OCI-M2 (cell line): ENCODE results near the gene YBX2.

ENCODE experiments used
- DNase-seq: peaks from one replicate; lab custom pipeline; 2025; ENCODE audit not compliant: unreplicated experiment; lab: John Stamatoyannopoulos, UW

Gene YBX2

DNA sequence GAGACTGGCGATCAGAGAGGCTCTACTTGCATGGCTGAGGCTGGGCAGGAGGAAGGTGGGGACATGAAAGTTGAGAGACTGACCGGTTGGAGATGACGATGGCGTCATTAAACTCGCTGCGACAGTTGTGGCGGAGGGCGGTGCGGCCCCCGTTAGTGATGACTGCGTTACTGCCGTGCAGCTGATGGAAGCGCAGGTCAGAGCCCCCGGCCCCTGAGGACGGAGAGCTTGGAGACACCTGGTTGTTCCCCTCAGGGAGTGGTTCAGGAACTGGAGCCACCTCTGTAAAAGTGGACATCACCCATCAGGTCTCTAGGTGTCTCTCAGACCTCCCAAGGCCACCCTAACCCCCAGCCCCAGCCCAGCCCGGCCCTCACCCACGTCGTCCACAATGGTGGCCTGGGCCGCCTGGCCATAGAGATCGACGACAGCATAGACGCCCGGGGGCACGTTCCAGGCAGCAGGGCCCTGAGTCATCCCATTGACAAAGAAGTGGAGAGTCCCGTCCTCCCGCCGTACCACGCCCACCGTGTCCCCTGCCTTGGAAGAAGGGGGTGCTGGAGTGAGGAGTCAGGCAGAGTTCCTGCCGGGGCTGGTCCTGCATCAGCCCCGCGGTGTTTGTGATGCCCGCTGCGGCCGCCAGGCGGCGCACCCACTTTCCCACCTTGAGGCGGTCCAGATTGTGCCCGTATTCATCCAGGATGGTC is 29.4 kb upstream of the YBX2 start:
- no peak for DNase-seq

DNA sequence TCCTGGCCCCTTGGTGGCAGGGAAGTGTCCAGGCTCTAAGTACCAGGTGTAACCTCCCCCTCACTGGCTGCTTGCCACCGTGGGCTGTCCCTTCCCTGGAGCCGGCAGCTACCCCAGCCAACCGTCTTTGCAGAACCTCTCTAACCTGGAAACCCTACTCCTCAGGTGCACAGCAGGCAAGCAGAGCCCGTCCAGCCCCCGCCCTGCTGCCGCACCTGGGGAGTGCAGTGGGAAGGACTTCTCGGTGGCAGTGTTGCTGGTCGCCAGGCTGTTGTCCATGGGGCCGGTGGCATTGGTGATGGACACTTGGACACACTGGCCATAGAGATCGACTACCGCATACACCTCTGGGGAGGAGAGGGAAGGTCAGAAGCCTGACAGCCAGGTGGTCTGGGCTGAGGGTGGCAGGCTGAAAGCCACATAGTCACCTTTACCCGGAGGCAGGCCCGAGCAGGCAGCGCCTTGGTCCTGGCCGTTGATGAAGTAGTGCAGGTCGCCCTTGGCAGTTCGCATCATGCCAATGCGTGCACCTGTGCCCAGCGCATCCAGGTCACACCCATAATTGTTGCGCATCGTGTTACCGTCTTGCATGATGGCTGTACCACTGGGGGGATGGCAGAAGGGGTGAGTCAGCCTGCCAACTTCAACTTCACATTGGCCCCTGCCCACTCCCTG is 28.2 kb upstream of the YBX2 start:
- no peak for DNase-seq

DNA sequence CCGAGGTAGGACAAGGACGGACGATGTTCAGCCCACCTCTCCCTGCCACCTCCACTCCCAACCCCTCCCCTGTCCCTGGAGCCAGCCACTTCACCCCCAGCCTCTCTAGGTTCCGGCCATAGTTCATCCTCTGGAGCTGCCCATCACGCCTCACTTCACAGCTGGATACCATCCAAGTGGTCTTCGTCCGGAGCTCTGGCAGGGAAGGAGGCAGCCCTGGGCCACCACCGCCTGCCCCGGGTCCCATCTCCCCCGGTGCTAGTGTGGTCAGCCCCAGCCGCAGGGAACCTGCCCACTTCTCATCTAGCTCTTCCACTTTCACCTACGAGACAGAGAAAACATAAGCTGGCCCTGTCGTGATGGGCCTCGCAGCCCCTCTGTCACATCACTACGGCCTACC is 27.0 kb upstream of the YBX2 start:
- no peak for DNase-seq

DNA sequence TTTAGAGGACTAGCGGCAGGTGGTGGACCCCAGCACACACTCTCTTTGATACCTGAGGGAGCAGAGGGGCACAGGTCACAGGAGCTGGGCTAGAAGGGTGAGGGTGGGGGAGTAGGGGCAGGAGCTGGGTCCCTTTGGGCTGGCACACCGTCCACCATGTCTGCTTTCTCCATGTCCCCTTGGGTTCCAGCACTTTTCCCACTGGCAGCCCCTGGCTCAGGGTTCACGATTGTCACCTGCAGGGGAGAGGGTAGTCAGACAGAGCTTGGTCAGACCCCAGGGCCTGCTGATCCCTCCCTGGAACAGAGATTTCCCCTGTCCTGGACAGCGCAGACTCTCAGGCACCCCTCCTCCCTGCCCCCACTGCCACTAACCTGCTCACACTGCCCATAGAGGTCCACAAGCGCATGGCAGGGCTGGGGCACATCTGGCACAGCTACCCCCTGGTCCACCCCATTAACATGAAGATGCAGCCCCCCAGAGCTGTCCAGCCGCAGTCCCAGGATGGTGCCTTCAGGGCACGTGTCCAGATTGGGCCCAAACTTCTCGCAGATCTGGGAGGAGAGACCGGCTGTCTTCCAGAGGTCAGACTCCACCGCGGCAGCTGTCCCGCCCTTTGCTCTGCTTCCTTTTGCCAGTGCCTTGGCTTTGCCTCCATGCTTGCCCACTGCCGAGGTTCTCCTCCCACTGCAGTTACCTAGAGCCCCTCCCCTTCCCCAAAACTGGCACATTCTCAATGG is 23.9 kb upstream of the YBX2 start:
- DNase-seq, result no peak

DNA sequence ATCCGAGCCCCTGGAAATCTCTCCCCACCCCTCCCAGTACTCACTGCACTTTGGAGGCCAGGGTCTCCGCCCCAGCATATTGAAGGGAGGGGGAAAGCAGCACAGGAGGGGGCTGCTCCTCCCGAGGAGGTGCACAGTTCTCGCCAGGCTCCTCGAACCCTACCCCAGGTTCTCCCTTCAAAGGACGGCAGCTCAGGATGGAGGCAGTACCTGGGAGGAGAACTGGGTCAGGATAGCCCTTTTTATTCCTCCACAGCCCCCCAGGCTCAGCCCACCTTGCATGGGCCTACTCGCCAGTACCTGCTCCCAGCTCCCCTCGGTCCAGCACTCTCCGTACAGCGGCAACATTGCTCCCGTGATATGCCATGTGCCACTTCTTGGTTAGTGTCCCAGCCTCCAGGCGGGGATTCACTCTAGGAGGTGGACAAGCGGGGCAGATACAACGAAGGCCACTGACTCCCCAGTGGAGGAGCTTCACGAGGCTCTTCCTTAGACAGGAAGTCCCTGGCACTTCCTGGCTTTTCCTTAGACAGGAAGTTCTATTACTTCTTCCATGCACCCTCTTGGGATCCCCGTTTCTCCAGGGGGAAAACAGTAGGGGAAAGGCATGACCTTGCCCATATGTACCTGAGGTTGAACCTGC is 22.8 kb upstream of the YBX2 start:
- no peak for DNase-seq

DNA sequence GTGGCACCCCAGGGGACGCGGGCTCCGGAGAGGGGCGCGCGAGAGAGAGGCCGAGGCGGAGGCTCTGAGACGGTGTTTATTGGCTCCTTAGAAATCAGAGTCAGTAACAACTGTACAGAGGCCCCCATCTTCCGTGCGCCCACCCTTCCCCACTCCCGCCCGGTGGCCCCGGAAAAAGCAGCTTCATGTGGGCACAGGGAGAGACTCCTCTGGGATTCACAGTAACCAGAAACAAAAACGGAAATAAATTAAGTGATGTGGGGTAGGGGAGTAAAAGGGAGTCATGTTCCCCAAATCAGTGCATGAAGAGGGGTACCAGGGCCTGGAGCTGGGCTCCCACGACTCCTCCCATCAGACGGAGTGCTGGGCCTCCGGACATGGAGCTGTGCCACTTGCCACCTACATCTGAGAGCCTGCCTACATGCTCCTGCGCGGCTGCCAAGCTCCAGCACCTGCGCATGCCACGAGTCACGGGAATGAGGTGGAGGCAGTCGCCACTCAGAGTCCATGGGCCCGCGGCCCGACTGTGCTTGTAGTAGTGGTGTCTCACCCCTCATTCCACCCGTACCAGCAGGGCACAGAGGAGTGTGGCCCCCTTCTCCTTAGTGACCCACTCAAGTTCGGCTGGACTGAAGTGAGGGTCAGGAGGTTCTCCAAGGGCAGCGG is 21.3 kb upstream of the YBX2 start:
- no peak for DNase-seq

DNA sequence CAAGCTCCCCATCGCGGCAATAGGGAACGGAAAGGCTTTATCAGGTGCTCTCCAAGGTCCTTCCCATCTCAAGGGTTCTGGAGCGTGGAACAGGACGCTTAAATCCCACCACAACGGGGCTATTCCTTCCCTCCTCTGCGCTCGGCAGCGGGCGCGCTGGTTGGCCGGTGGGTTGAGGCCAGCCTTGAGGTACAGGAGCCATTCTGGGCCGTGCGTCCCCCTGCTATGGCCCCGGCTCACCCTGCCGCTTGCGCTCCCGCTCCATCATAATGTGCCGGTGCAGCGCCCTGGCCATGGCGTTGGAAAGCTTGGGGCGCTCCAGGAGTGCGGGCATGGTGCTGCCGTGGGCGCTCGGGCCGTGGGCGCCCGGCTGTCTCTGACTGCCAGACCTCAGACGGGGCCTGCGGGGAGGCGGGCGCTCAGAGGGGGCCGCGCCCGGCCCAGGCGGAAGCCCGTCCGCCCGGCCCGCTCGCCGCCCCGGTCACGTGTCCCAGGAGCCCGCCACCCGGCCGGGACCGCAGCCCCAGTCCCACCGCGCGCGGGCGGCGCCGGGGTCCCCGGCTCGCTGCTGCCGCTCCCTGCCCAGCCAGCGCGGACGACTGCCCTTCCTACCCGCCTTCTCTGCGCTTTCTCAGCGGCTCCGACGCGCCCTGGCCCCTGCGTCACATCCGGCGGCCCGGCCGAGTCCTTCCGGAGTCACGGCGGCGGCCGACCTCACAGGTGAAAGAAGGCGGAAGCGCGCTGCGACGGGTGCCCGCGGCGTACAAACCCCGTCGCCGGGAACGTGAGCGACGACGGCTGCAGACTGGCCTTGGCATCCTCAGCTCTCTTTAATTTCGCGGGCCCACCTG is 20.5 kb upstream of the YBX2 start, which contains the start of gene GPS2:
Gene GPS2, minus strand, starts transcription at position 642 of the 851 bp plus-strand sequence. Its CDS starts 308 bp downstream, at position 334.
- no peak for DNase-seq

DNA sequence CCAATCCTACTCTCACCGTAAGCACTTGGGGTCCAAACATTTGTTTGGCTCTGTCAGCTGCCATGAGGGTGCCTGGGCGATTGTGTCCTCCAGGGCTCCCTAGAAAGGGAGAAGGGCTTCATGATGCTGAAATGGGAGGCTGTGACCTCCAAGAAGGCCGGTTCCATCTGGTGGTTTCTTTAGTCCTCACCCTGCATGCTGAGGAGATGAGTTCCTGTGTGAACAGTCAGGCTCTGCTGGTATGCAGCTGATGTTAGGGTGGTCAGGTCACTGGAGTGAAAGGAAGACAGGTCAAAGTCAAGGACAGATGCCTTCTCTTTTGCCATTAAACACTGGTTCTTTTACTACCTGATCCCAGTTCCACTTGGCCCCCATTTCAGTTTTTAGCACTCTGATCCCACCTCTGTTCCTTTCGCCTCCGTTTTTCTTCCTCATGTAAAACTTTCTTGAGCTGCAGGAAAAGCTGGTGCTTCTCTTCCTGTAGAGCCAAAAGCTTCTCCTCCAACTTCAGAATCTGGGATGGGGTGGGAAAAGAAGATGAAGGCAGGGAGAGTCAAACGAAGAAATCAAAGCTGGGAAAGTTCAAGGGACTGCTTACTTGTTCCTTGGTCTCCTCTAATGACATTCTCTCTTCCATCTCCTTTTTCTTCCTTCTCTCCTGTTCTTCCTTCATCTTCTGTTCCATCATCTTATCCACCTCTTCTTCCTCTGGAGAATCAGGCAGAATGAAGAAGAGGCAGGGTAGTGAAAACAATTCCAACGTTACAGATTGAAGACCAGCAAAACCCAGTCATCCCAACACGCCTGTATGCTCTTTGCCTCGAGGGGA is 19.7 kb upstream of the YBX2 start:
- no peak for DNase-seq

DNA sequence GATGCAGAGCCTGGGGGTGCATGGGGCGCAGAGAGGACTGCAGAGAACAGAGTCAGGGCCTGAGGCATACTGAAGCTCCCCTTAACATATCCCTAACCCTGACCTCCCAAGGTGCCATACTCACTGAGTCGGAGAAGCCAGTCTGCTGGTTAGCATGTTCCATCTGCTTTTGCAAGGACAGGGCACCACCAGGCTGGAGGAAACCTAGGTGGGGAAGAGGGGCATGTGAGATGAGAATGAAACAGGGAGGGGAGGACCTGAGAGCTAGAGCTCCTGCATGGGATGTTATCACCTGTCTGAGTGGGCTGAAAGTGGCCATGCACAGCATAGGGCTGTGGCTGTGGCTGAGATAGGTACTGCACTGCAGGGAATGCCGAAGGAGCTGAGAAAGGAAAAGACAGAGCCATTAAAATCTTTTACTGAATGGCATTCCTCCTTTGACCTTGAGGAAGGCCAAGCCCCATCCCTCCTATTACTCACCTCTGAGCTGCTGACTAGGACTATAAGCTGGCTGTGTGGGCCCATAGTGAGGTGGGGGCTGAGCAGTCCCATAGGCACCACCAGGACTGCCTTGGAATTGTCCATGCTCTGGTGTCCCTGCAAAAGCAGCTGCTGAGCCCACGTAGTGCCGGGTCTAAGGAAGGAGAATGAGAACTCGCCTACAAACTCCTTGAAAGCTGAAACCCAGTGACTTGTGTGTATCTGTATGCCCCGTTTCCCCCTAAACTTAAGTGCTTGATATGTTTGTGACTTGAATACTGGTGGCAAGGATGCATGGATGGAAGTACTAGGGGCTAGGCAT is 18.9 kb upstream of the YBX2 start:
- no peak for DNase-seq

DNA sequence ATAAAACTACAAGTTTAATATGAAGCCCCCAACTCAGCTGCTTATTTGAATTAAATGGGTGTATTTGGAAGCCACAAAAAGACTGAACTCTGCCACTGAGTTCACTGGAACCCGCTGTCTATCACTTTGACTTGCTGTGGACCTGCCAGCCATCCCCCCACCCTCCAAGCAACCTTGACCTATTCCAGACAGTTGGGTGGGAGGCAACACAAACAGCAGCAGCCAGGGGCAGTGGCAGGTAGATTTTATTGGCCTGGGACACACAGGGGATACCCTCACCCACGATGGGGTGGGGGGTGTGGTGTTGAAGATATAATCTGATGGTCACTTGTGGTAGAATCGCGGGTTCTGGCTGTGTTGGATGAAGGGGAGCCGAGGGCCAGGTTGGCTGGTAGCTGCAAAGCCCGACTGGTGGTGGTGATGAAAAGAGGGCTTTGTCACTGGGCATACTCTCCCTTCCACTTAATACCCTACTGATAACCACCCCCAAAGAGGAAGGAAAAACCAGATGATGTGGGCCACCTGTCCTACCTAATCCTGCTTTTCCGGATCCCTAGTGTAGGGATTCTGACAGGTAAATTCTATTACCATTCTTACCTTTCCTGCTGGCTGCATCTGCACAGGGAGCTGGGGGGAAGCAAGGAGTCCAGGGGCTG is 18.1 kb upstream of the YBX2 start:
- DNase-seq, result no peak

DNA sequence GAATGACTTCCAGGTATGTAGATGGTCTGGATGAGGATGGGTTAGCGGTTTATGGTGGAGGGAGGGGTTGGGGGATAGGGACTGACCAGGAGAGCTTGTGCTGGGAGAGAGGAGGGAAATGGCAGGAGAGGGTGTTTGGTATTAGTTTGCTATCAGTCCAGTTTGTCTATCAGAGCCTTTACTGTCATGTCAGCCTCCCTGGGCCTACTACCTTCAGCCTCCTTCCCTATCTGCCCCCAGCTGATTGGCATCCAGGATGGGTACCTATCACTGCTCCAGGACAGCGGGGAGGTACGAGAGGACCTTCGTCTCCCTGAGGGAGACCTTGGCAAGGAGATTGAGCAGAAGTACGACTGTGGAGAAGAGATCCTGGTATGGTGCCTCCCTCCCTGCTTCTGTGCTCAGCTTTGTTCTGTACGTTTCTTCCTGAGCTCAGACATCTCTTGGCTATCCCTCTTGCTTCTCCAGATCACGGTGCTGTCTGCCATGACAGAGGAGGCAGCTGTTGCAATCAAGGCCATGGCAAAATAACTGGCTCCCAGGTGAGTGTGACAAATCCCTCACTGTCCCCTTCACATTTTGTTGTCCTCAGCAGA is 16.8 kb upstream of the YBX2 start:
- DNase-seq, result no peak

DNA sequence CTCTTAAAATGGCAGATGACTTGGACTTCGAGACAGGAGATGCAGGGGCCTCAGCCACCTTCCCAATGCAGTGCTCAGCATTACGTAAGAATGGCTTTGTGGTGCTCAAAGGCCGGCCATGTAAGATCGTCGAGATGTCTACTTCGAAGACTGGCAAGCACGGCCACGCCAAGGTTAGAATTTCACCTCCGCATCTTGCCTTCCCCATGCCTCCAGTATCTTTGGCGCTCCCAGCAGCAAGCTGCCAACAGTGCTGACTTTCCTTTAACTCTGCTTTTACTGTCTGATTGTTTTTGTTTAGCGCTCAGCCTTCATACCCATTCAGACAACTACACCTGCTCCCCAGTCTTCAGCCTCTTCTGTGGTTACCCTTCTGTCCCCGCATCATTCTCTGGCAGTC is 15.2 kb upstream of the YBX2 start:
- no peak for DNase-seq

DNA sequence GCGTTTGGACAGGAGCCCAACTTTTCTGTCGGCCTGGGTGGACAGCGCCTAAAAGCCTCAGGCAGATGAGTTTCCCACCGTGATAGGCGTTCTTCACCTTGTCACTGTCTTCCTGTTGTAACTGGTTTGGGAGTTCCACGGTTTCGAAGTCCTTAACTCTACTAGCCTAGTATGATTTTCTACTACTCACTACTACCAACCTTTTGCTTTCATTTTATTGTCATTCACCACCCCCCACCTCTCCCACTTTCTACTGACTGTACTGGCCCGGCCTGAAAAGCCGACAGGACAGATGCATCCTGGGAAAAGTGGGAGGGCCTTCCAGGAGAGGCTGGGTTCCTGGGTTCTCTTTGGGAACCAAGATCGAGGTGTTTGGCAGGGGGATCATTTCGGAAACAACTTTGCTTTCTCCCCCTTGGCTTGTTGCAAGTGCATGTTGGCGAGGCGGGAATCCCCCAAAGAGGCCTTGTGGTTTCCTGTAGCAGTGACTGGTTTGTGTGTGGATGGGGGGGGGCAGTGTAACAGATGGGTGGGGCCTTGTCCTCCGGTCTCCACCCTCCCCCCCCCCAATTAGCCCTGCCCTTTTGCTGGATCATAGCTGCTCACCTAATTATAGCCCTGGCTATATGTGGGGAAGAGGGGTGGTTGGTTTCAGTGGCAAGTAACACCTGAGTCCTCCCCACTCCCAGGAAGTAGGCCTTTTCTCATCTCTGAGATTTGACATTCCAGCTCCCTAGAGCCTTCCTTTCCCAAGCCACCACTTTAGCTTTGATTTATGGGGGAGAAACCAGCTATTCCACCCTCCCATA is 14.4 kb upstream of the YBX2 start:
- DNase-seq, result no peak

DNA sequence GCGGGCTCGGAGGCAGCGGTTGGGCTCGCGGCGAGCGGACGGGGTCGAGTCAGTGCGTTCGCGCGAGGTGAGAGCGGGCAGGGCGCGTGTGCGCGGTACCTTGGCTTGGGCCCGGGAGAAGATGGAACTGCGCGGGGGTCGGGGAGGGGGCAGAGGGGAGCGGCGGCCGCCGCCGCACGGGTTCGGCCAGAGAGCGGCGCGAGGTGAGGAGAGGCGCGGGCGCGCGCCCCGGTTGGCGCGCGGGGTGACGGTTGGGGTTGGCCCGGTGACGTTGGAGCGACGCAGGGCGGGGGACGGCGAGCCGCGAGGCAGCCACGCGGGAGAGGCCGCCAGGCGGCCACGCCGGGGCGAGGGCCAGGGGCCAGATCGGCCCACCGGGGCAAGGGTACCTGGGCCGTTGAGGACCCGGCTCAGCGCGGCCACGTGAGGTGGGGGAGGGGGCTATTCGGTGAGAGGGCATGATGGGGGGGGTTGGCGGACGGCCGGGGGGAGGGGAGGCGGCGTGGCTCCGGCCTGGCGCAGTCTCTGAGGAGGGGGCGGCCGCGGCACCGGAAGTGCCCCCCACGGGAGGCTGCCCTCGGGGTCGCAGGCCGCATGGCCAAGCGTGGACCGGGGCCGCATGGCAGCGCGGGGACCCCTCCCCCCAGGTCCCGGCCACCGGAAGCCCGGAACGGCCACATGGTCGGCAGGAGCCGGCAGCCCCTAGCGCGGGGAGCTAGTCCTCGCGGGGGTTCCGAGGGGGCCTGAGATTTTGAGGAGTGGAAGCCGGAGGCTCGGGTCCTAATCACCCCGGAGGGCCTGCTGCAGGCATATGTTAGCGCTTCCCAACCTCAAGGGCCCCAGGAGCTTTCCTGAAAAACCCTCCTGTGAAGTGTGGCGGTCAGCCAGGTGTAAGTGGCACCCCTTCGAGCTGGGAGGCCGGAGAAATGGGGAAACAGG is 13.5 kb upstream of the YBX2 start:
- no peak for DNase-seq

DNA sequence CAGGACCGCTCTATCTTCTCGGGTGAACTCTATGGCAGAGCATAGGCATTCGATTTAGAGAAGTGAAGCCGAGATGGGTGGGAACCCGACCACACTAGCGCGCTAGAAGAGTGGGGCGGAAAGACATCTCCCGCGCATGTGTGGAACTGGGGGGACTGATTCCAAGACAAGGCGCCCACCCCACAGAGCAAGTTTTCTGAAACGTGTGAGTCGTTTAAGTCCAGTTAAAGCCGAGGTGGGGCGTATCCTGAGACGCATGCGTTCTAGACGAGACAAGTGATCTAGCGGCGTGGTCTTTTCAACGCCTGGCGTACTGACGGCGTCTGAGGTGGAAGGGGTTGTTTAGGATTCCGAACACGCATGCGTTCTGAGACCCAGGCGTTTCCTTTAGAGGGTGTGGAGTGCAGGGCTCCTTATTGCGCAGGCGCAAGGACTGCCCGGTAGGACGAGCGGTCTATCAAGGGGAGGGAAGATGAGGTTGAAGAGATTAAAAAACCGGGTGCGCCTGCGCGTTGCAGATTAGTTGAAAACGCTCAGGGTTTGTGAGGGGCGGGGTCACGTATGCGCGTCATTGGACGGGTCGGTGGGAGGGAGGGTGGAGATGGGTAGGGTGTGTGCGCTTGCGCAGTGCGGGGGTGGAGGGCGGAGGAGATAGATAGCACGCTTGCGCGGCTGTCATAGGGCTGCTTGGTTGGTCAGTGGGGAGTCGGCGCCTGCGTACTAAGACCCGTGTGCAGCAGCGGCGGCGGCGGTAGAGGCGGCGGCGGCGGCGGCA is 12.7 kb upstream of the YBX2 start, which contains the start of gene EIF5A:
Gene EIF5A, plus strand, starts transcription at position 718 of the 775 bp plus-strand sequence. CDS start 2,008 bp downstream, outside the sequence.
- peak; percentile 82 for DNase-seq
